K562 (cell line): ENCODE results near the gene GPRIN2. TPM values are rescaled to one million over a fixed set of nuclear protein-coding genes. Genes with fewer than 3 reads are reported as not detected.

Experiments
- ATAC-seq: fragments of 200-7000 bp; cut with Tn5 transposase; 3 replicates; pipeline ENCODE4 v1.9.1; 2020; ENCODE audit warnings: moderate library complexity
- BruUV-seq: library from RNA; stranded (reverse); fragments of 400-500 nt; replicated peaks from 2 replicates; lab custom pipeline; 2021; lab: Mats Ljungman, UMichigan
- CTCF ChIA-PET: fragments of 300-600 bp; formaldehyde crosslinking; extraction: SDS; loops from one replicate; lab custom pipeline; 2021; ENCODE audit warnings: low intra/inter-chr PET ratio; lab: Yijun Ruan, JAX
- POLR2A ChIA-PET: fragments of 300-600, 350-650 bp; sonication (Branson Sonifier 250); formaldehyde crosslinking; extraction: SDS; loops from one replicate; lab custom pipeline; 2021; ENCODE audit warnings: antibody characterized with exemption, inconsistent platforms; lab: Yijun Ruan, JAX
- DNase-seq, 4 experiments: peaks; one replicate each; pipeline versions ENCODE4 v3.0.0 to v3.0.0-alpha.2; 2011 to 2018; ENCODE audit warnings: low spot score in 3 of 4, mixed read lengths in 3 of 4; ENCODE audit errors: extremely low read depth in 1 of 4
- FAIRE-seq: peaks from 2 replicates; lab custom pipeline; 2011; peaks lifted over from hg19 to GRCh38; lab: Jason Lieb, UNC
- H2AFZ ChIP-seq: 2 replicates; pipeline ENCODE4 v1.6.0; 2011; ENCODE audit warnings: low read depth, low read length, control low read depth, inconsistent platforms
- H3K27ac ChIP-seq: fragments of 200-600 bp; 3 replicates; pipeline ENCODE4 v1.8.0; 2011; ENCODE audit warnings: low read depth, mild to moderate bottlenecking, control low read depth, inconsistent platforms, low read length, moderate library complexity, mixed read lengths; ENCODE audit errors: extremely low read depth
- H3K27me3 ChIP-seq, 2 experiments: fragments of 300-600 bp in 1 of 2; 2 replicates in 1 of 2; 3 replicates in 1 of 2; pipeline versions ENCODE4 v1.6.0 to v1.8.0; 2011; ENCODE audit warnings: inconsistent platforms in 2 of 2, low read length in 2 of 2, mild to moderate bottlenecking in 1 of 2, mixed read lengths in 1 of 2, moderate library complexity in 1 of 2; ENCODE audit not compliant: control insufficient read depth in 2 of 2, insufficient read depth in 2 of 2
- H3K36me3 ChIP-seq: fragments of 300-600 bp; 3 replicates; pipeline ENCODE4 v1.8.0; 2011; ENCODE audit warnings: mild to moderate bottlenecking, low read length, inconsistent platforms; ENCODE audit not compliant: control insufficient read depth, insufficient read depth
- H3K4me1 ChIP-seq, 2 experiments: fragments of 200-600 bp in 1 of 2; replicated peaks in 1 of 2; 2 replicates in 1 of 2; 3 replicates in 1 of 2; pipeline versions ENCODE4 v1.5.1 to v1.8.0; 2011; ENCODE audit warnings: inconsistent platforms in 2 of 2, low read length in 2 of 2, mild to moderate bottlenecking in 1 of 2, mixed read lengths in 1 of 2, moderate library complexity in 1 of 2; ENCODE audit not compliant: control insufficient read depth in 2 of 2, insufficient read depth in 2 of 2
- H3K4me2 ChIP-seq: 2 replicates; pipeline ENCODE4 v1.6.1; 2011; ENCODE audit warnings: low read length, control low read depth, inconsistent platforms, mixed read lengths; ENCODE audit not compliant: insufficient read depth
- H3K4me3 ChIP-seq: fragments of 200-600 bp; sonication (generic), shearing (Covaris generic); 2 replicates; pipeline ENCODE4 v1.5.1; 2016; ENCODE audit warnings: control low read depth, inconsistent platforms
- H3K79me2 ChIP-seq: fragments of 200-600 bp; 3 replicates; pipeline ENCODE4 v1.8.0; 2011; ENCODE audit warnings: low read length, inconsistent platforms; ENCODE audit not compliant: control insufficient read depth, insufficient read depth
- H3K9ac ChIP-seq, 2 experiments: 2 replicates each; pipeline versions ENCODE4 v1.6.0 to v1.6.1; 2011; ENCODE audit warnings: low read depth in 2 of 2, low read length in 2 of 2, control low read depth in 1 of 2, inconsistent platforms in 1 of 2, mild to moderate bottlenecking in 1 of 2, mixed read lengths in 1 of 2; ENCODE audit not compliant: insufficient read depth in 1 of 2
- H3K9me1 ChIP-seq: one replicate; pipeline ENCODE4 v1.6.0; 2011; ENCODE audit warnings: inconsistent platforms, mild to moderate bottlenecking, low read length, moderate library complexity; ENCODE audit not compliant: control insufficient read depth, insufficient read depth
- H3K9me3 ChIP-seq: replicated peaks from 2 replicates; pipeline ENCODE4 v1.5.1; 2011; ENCODE audit warnings: low read depth, low read length, inconsistent platforms; ENCODE audit not compliant: control insufficient read depth, insufficient read depth
- H4K20me1 ChIP-seq: replicated peaks from 2 replicates; pipeline ENCODE4 v1.6.1; 2011; ENCODE audit warnings: low read length, inconsistent platforms, mixed read lengths; ENCODE audit not compliant: control insufficient read depth, insufficient read depth
- CREM ChIP-seq: IDR thresholded peaks from 2 replicates; pipeline ENCODE4 v1.6.1; 2014; ENCODE audit warnings: antibody characterized with exemption, low read depth
- DACH1 ChIP-seq: fragments of 450-650 bp; IDR thresholded peaks from 2 replicates; pipeline ENCODE4 v1.6.1; 2018; ENCODE audit not compliant: partially characterized antibody
- HNRNPLL ChIP-seq: fragments of 200-400 bp; formaldehyde crosslinking; IDR thresholded peaks from 2 replicates; pipeline ENCODE4 v1.6.1; 2017; ENCODE audit warnings: low read length, low read depth, mild to moderate bottlenecking; ENCODE audit not compliant: poor library complexity, severe bottlenecking
- HOMEZ ChIP-seq: fragments of 250-450 bp; sonication (Bioruptor Pico); IDR thresholded peaks from 2 replicates; pipeline ENCODE4 v1.4.0; 2020; ENCODE audit warnings: mild to moderate bottlenecking, moderate library complexity
- HSF4 ChIP-seq: fragments of 250-450 bp; sonication (Bioruptor Pico); IDR thresholded peaks from 2 replicates; pipeline ENCODE4 v2.1.2; 2022; ENCODE audit warnings: mild to moderate bottlenecking, moderate library complexity, borderline replicate concordance
- KAT2B ChIP-seq: IDR thresholded peaks from one replicate; pipeline ENCODE4 v1.6.1; 2012; ENCODE audit warnings: low read depth, mild to moderate bottlenecking, control low read depth, inconsistent platforms, low read length, moderate library complexity
- MNT ChIP-seq, 2 experiments: fragments of 450-650 bp; conservative IDR thresholded peaks; 2 replicates each; pipeline ENCODE4 v1.6.1; 2017; ENCODE audit warnings: mild to moderate bottlenecking in 2 of 2, moderate library complexity in 2 of 2
- POLR2AphosphoS2 ChIP-seq: IDR thresholded peaks from 2 replicates; pipeline ENCODE4 v1.6.1; 2012; ENCODE audit warnings: low read length, improper control_type of control experiment
- RBM22 ChIP-seq: fragments of 200-400 bp; formaldehyde crosslinking; IDR thresholded peaks from 2 replicates; pipeline ENCODE4 v1.6.1; 2018; ENCODE audit warnings: low read length, low read depth; ENCODE audit not compliant: poor library complexity, severe bottlenecking
- SRSF7 ChIP-seq: fragments of 200-400 bp; formaldehyde crosslinking; optimal IDR thresholded peaks from 2 replicates; pipeline ENCODE3; 2017; ENCODE audit warnings: mild to moderate bottlenecking, low read depth, low read length
- STAT5B ChIP-seq: fragments of 250-450 bp; sonication (Bioruptor Pico); IDR thresholded peaks from 2 replicates; pipeline ENCODE4 v1.8.0; 2021; ENCODE audit warnings: mild to moderate bottlenecking, inconsistent platforms
- TCF7 ChIP-seq: sonication (generic); IDR thresholded peaks from 2 replicates; pipeline ENCODE4 v1.6.1; 2016; ENCODE audit warnings: antibody characterized with exemption, borderline replicate concordance
- THRB ChIP-seq: fragments of 450-650 bp; formaldehyde crosslinking; conservative IDR thresholded peaks from 2 replicates; pipeline ENCODE4 v1.4.0; 2022; ENCODE audit warnings: mild to moderate bottlenecking, missing genetic modification characterization
- WHSC1 ChIP-seq: IDR thresholded peaks from one replicate; pipeline ENCODE4 v1.6.1; 2012; ENCODE audit warnings: low read length, control low read depth, inconsistent platforms
- ZNF740 ChIP-seq, 3 experiments: fragments of 200-800 bp in 1 of 3; sonication (Bioruptor generic) in 1 of 3; sonication (generic) in 1 of 3; formaldehyde crosslinking in 1 of 3; IDR thresholded peaks; 2 replicates each; pipeline versions ENCODE4 v1.6.1 to v1.8.0; 2016 to 2022; ENCODE audit warnings: mild to moderate bottlenecking in 2 of 3, missing compliant biosample characterization in 2 of 3, missing genetic modification characterization in 2 of 3, missing genetic modification reagents in 1 of 3
- WGBS: fragments of 100-300 bp; shearing (Covaris generic); methylation state at CpG from one replicate; pipeline ENCODE4 v1.1.6; 2016; ENCODE audit warnings: low coverage, mixed read lengths; ENCODE audit not compliant: insufficient coverage; ENCODE audit errors: missing lambda C conversion rate; 5-methylcytosine and 5-hydroxymethylcytosine counted together
- in situ Hi-C: fragments of 300-500 bp; cut with MboI; formaldehyde crosslinking; loops from 4 replicates; pipeline ENCODE4 v1.15.0; 2018; ENCODE audit warnings: inconsistent platforms, mixed read lengths
- intact Hi-C: fragments of 100-400 bp; cut with micrococcal nuclease; formaldehyde crosslinking; loops from 2 replicates; pipeline ENCODE4 v1.14.2; 2022
- polyA plus RNA-seq, 8 experiments: library from polyadenylated mRNA; depleted of rRNA in 4 of 8; stranded (reverse) in 5 of 8; unstranded in 3 of 8; fragments of >200 nt; fragmentation: Nextera tagmentation in 2 of 8; fragmentation: Illumina TruSeq in 1 of 8; extraction: Ambion mirVana in 2 of 8; extraction: Trizol in 1 of 8; gene quantifications; 2 replicates each; pipeline versions ENCODE4 v1.2.1 to v1.2.3, GENCODE V29; 2011 to 2014; ENCODE audit warnings: inconsistent platforms in 1 of 8, missing spikeins in 1 of 8
- total RNA-seq, 7 experiments: library from RNA; depleted of rRNA in 6 of 7; stranded (reverse); fragments of >200 nt in 6 of 7; fragmentation: Illumina TruSeq in 2 of 7; extraction: Trizol in 2 of 7; gene quantifications; 2 replicates each; pipeline versions ENCODE4 v1.2.1 to v1.2.3, GENCODE V29; 2011 to 2021; ENCODE audit warnings: low replicate concordance in 1 of 7

Gene GPRIN2
- total and polyA plus RNA-seq, 9 of the 15 experiments (the other 6 are each of a cell fraction or from before 2014, with no cell fraction given), result not detected

- ATAC-seq (no peak), FAIRE-seq (no peak), DNase-seq (no peak)
- WGBS, result 2% methylated on average over 1 of the region's 1 CpG
- Histone ChIP-seq H3K79me2 (no peaks in the 10 kb centered on the region), H3K4me2 (no peak overlapping the region), H3K36me3 (no peaks in the 10 kb centered on the region), H3K4me1 (peaks cover 0 to 9% of the 10 kb centered on the region in 2 experiments; a peak in 1 of 5 replicates), H3K27me3 (peaks cover 15 to 40% of the 10 kb centered on the region in 2 experiments), H3K27ac (no peak overlapping the region), H3K4me3 (no peak overlapping the region), H2AFZ (no peak overlapping the region), H3K9me1 (no peaks in the 10 kb centered on the region), H3K9ac (no peak overlapping the region), H4K20me1 (peaks cover 21% of the 10 kb centered on the region)
- intact Hi-C loops (no loop called here), in situ Hi-C loops (no loop called here)
- POLR2A ChIA-PET, result interaction anchor here (0.8 to 1.0 kb wide), 2 partner anchors 9 to 10 kb away, joined by 5 read pairs; no protein-coding TSS in a partner anchor
- no TSS peak for BruUV-seq
- no peak for TF ChIP-seq THRB (CRISPR knock-in tag)
- TF ChIP-seq RBM22, result no peak
- TF ChIP-seq SRSF7, result no peak
- TF ChIP-seq DACH1, result no peak
- TF ChIP-seq HSF4 (CRISPR knock-in tag), result no peak
- no peak for TF ChIP-seq POLR2AphosphoS2
- no peak for TF ChIP-seq CREM
- TF ChIP-seq TCF7, result no peak
- no peak for TF ChIP-seq MNT (conservative IDR thresholded peaks at IDR 0.05)
- no peak for TF ChIP-seq HOMEZ (CRISPR knock-in tag)
- no peak for TF ChIP-seq HNRNPLL
- TF ChIP-seq WHSC1, result no peak
- TF ChIP-seq ZNF740 (CRISPR knock-in tag; IDR thresholded peaks at IDR 0.05), result no peak
- TF ChIP-seq ZNF740 (tag; IDR thresholded peaks at IDR 0.05), result no peak
- no peak for TF ChIP-seq STAT5B
- no peak for TF ChIP-seq KAT2B
- TF ChIP-seq, all 486 proteins: peak for 0
- H3K9me3 ChIP-seq, result no peaks in the 10 kb centered on the region
- CTCF ChIA-PET, result no interaction called here
These were observed 4.5 kb upstream of the GPRIN2 start for GRCh38 chr10:46560952-46561351.
